ENCODE data around the gene WDR93.
"Not testable (repeated sequence)": the region's sequence is repeated elsewhere in the genome, so short reads cannot be mapped to it uniquely, and the experiment has no call there.

The WDR93 gene

GRCh38 chr15:89664441-89665350 is 25.9 kb upstream of the WDR93 start:
- no peak for DNase-seq

- no peak for DNase-seq
Measured at GRCh38 chr15:89665449-89666181, 25.0 kb upstream of the WDR93 start.

- DNase-seq: no peak
Measured at GRCh38 chr15:89666184-89666857, 24.3 kb upstream of the WDR93 start.

GRCh38 chr15:89666858-89667705 is 23.5 kb upstream of the WDR93 start:
- no peak for DNase-seq

- no peak for DNase-seq
Measured at GRCh38 chr15:89667706-89667960, 23.0 kb upstream of the WDR93 start.

GRCh38 chr15:89668171-89668570 is 22.4 kb upstream of the WDR93 start:
- no peak for DNase-seq

GRCh38 chr15:89669309-89669865 is 21.2 kb upstream of the WDR93 start:
- no peak for DNase-seq

GRCh38 chr15:89669941-89670340 is 20.7 kb upstream of the WDR93 start:
- no peak for DNase-seq

GRCh38 chr15:89670971-89671560 is 19.5 kb upstream of the WDR93 start:
- DNase-seq: no peak

- DNase-seq: no peak
Measured at GRCh38 chr15:89671687-89672086, 18.9 kb upstream of the WDR93 start.

GRCh38 chr15:89672221-89673164 is 18.1 kb upstream of the WDR93 start:
- DNase-seq: no peak

- DNase-seq: no peak
Measured at GRCh38 chr15:89673165-89673512, 17.5 kb upstream of the WDR93 start.

- DNase-seq: no peak
Measured at GRCh38 chr15:89674526-89674925, 16.1 kb upstream of the WDR93 start.

GRCh38 chr15:89675606-89676005 is 15.0 kb upstream of the WDR93 start:
- no peak for DNase-seq

- DNase-seq: no peak
Measured at GRCh38 chr15:89677381-89677780, 13.2 kb upstream of the WDR93 start.

- no peak for DNase-seq
Measured at GRCh38 chr15:89679212-89679611, 11.4 kb upstream of the WDR93 start, which contains the start of gene PLIN1. PLIN1 (minus strand) TSS chr15:89679367; CDS start chr15:89677489, 1,878 bp downstream.

- no peak for DNase-seq
Measured at GRCh38 chr15:89680282-89680873, 10.2 kb upstream of the WDR93 start.

GRCh38 chr15:89681146-89681545 is 9.5 kb upstream of the WDR93 start:
- DNase-seq: no peak

GRCh38 chr15:89685995-89686394 is 4.6 kb upstream of the WDR93 start:
- no peak for DNase-seq

GRCh38 chr15:89686522-89686921 is 4.1 kb upstream of the WDR93 start:
- DNase-seq: no peak

- DNase-seq: not testable (repeated sequence)
Measured at GRCh38 chr15:89689930-89690275, 708 bp upstream of the WDR93 start.
